HepG2 (cell line): ENCODE results near the gene TDG. TPM values are rescaled to one million over a fixed set of nuclear protein-coding genes. Genes with fewer than 3 reads are reported as not detected.

ENCODE experiments used
- ATAC-seq: fragments of 200-7000 bp; cut with Tn5 transposase; 3 replicates; pipeline ENCODE4 v1.9.1; 2020; ENCODE audit warnings: mild to moderate bottlenecking, moderate library complexity
- BruUV-seq: library from RNA; stranded (reverse); fragments of 400-500 nt; replicated peaks from 2 replicates; lab custom pipeline; 2021; lab: Mats Ljungman, UMichigan
- CTCF ChIA-PET: fragments of 300-600 bp; formaldehyde crosslinking; extraction: SDS; loops from one replicate; lab custom pipeline; 2021; ENCODE audit warnings: low total read pairs, inconsistent platforms, low intra/inter-chr PET ratio; lab: Yijun Ruan, JAX
- POLR2A ChIA-PET: fragments of 350-600 bp; sonication (Branson Sonifier 250); formaldehyde crosslinking; loops from one replicate; lab custom pipeline; 2020; ENCODE audit warnings: antibody characterized with exemption, inconsistent platforms; lab: Yijun Ruan, JAX
- DNase-seq: peaks from one replicate; pipeline ENCODE4 v3.0.0-alpha.2; 2015; ENCODE audit warnings: low spot score
- FAIRE-seq: peaks from 3 replicates; lab custom pipeline; 2011; peaks lifted over from hg19 to GRCh38; lab: Jason Lieb, UNC
- H2AFZ ChIP-seq: one replicate; pipeline ENCODE4 v1.6.1; 2011; ENCODE audit warnings: low read length, inconsistent platforms
- H3K27ac ChIP-seq: fragments of 300-600 bp; 3 replicates; pipeline ENCODE4 v1.8.0; 2011; ENCODE audit warnings: mixed run types, mild to moderate bottlenecking, mixed read lengths, low read length, inconsistent platforms; ENCODE audit not compliant: insufficient read depth; ENCODE audit errors: extremely low read length
- H3K27me3 ChIP-seq, 2 experiments: fragments of 200-600 bp in 1 of 2; 2 replicates in 1 of 2; 3 replicates in 1 of 2; pipeline versions ENCODE4 v1.6.0 to v1.8.0; 2011; ENCODE audit warnings: low read length in 2 of 2, mild to moderate bottlenecking in 2 of 2, moderate library complexity in 2 of 2, inconsistent platforms in 1 of 2; ENCODE audit not compliant: insufficient read depth in 2 of 2, control insufficient read depth in 1 of 2
- H3K36me3 ChIP-seq, 2 experiments: fragments of 200-600 bp in 1 of 2; replicated peaks in 1 of 2; 2 replicates in 1 of 2; 3 replicates in 1 of 2; pipeline versions ENCODE4 v1.5.1 to v1.8.0; 2011; ENCODE audit warnings: low read length in 2 of 2, inconsistent platforms in 1 of 2; ENCODE audit not compliant: insufficient read depth in 2 of 2, control insufficient read depth in 1 of 2
- H3K4me1 ChIP-seq: 2 replicates; pipeline ENCODE4 v1.5.1; 2012; ENCODE audit warnings: low read length, inconsistent platforms; ENCODE audit not compliant: insufficient read depth
- H3K4me2 ChIP-seq: 2 replicates; pipeline ENCODE4 v1.6.0; 2011; ENCODE audit warnings: low read depth, low read length, inconsistent platforms
- H3K4me3 ChIP-seq, 3 experiments: fragments of 200-600 bp in 1 of 3; sonication (generic), shearing (Covaris generic) in 1 of 3; replicated peaks in 1 of 3; 2 replicates each; pipeline ENCODE4 v1.5.1; 2011 to 2016; ENCODE audit warnings: low read length in 3 of 3, inconsistent platforms in 2 of 3, low read depth in 2 of 3, mild to moderate bottlenecking in 2 of 3, control low read depth in 1 of 3, mixed read lengths in 1 of 3; ENCODE audit not compliant: insufficient read depth in 1 of 3
- H3K79me2 ChIP-seq: one replicate; pipeline ENCODE4 v1.6.1; 2011; ENCODE audit warnings: low read length, inconsistent platforms; ENCODE audit not compliant: insufficient read depth
- H3K9ac ChIP-seq: 2 replicates; pipeline ENCODE4 v1.6.0; 2011; ENCODE audit warnings: mild to moderate bottlenecking, low read depth, low read length, inconsistent platforms; ENCODE audit not compliant: insufficient read depth
- H3K9me3 ChIP-seq: 2 replicates; pipeline ENCODE4 v1.5.1; 2012; ENCODE audit warnings: mild to moderate bottlenecking, low read length
- H4K20me1 ChIP-seq: 2 replicates; pipeline ENCODE4 v1.6.0; 2011; ENCODE audit warnings: inconsistent platforms, mild to moderate bottlenecking, low read length, moderate library complexity; ENCODE audit not compliant: insufficient read depth
- ARNTL ChIP-seq: sonication (generic); formaldehyde crosslinking; IDR thresholded peaks from 2 replicates; pipeline ENCODE4 v1.4.0; 2020; ENCODE audit warnings: mild to moderate bottlenecking, missing genetic modification reagents
- CEBPG ChIP-seq: IDR thresholded peaks from 2 replicates; pipeline ENCODE4 v1.6.1; 2016
- CENPBD1 ChIP-seq: sonication (generic); formaldehyde crosslinking; IDR thresholded peaks from 2 replicates; pipeline ENCODE4 v1.8.0; 2022; ENCODE audit warnings: missing genetic modification reagents, low read depth, mild to moderate bottlenecking, borderline replicate concordance
- E2F2 ChIP-seq: sonication (generic); formaldehyde crosslinking; IDR thresholded peaks from 2 replicates; pipeline ENCODE4 v1.4.0; 2020; ENCODE audit warnings: missing genetic modification reagents, borderline replicate concordance
- HNRNPL ChIP-seq: fragments of 200-400 bp; formaldehyde crosslinking; IDR thresholded peaks from 2 replicates; pipeline ENCODE4 v1.6.1; 2017; ENCODE audit warnings: mild to moderate bottlenecking, low read depth, low read length
- IKZF5 ChIP-seq: IDR thresholded peaks from 2 replicates; pipeline ENCODE4 v1.6.1; 2018; ENCODE audit warnings: missing genetic modification reagents, mild to moderate bottlenecking, missing compliant biosample characterization
- MAFK ChIP-seq, 2 experiments: IDR thresholded peaks in 1 of 2; conservative IDR thresholded peaks in 1 of 2; 2 replicates each; pipeline ENCODE4 v1.6.1; 2011; ENCODE audit warnings: improper control_type of control experiment in 2 of 2, low read length in 2 of 2
- MED13 ChIP-seq: sonication (generic); formaldehyde crosslinking; IDR thresholded peaks from 2 replicates; pipeline ENCODE4 v1.5.0; 2020; ENCODE audit warnings: missing genetic modification reagents
- MTA1 ChIP-seq: sonication (generic); formaldehyde crosslinking; IDR thresholded peaks from 2 replicates; pipeline ENCODE4 v1.4.0; 2020; ENCODE audit warnings: missing genetic modification reagents, mild to moderate bottlenecking, borderline replicate concordance
- POLR2AphosphoS2 ChIP-seq: IDR thresholded peaks from 2 replicates; pipeline ENCODE4 v1.6.1; 2011; ENCODE audit warnings: low read depth, low read length, improper control_type of control experiment
- RFX1 ChIP-seq: fragments of 450-650 bp; IDR thresholded peaks from 2 replicates; pipeline ENCODE4 v1.6.1; 2017
- SNAPC2 ChIP-seq: sonication (generic); formaldehyde crosslinking; IDR thresholded peaks from 2 replicates; pipeline ENCODE4 v1.8.1; 2022; ENCODE audit warnings: mild to moderate bottlenecking, missing genetic modification reagents
- SP140L ChIP-seq: sonication (generic); formaldehyde crosslinking; IDR thresholded peaks from 2 replicates; pipeline ENCODE4 v1.4.0; 2020; ENCODE audit warnings: missing genetic modification reagents, borderline replicate concordance
- SRSF4 ChIP-seq: fragments of 200-400 bp; formaldehyde crosslinking; IDR thresholded peaks from one replicate; pipeline ENCODE4 v1.6.1; 2018; ENCODE audit warnings: mild to moderate bottlenecking, low read depth, low read length, moderate library complexity; ENCODE audit not compliant: poor library complexity, severe bottlenecking
- THAP11 ChIP-seq: IDR thresholded peaks from 2 replicates; pipeline ENCODE4 v1.6.1; 2016; ENCODE audit warnings: missing biosample characterization, missing genetic modification reagents
- ZBTB42 ChIP-seq: sonication (generic); formaldehyde crosslinking; IDR thresholded peaks from 2 replicates; pipeline ENCODE4 v1.5.0; 2020; ENCODE audit warnings: mild to moderate bottlenecking, missing genetic modification reagents
- ZNF30 ChIP-seq: sonication (generic); formaldehyde crosslinking; IDR thresholded peaks from 2 replicates; pipeline ENCODE4 v1.5.0; 2020; ENCODE audit warnings: mild to moderate bottlenecking, missing genetic modification reagents
- ZNF337 ChIP-seq: sonication (generic); formaldehyde crosslinking; IDR thresholded peaks from 2 replicates; pipeline ENCODE4 v1.5.1; 2020; ENCODE audit warnings: missing genetic modification reagents, low read depth, mild to moderate bottlenecking, borderline replicate concordance
- ZNF572 ChIP-seq: sonication (generic); formaldehyde crosslinking; IDR thresholded peaks from 2 replicates; pipeline ENCODE4 v1.5.1; 2020; ENCODE audit warnings: mild to moderate bottlenecking, missing genetic modification reagents
- ZNF816 ChIP-seq: sonication (generic); formaldehyde crosslinking; IDR thresholded peaks from 2 replicates; pipeline ENCODE4 v1.8.0; 2022; ENCODE audit warnings: missing genetic modification reagents, mild to moderate bottlenecking, borderline replicate concordance
- ZNF83 ChIP-seq: sonication (generic); formaldehyde crosslinking; IDR thresholded peaks from 2 replicates; pipeline ENCODE4 v1.4.0; 2020; ENCODE audit warnings: missing genetic modification reagents, mild to moderate bottlenecking, borderline replicate concordance
- ZNF883 ChIP-seq: sonication (generic); formaldehyde crosslinking; IDR thresholded peaks from 2 replicates; pipeline ENCODE4 v1.5.1; 2020; ENCODE audit warnings: mild to moderate bottlenecking, missing genetic modification reagents; ENCODE audit errors: not compliant biosample characterization
- ZSCAN31 ChIP-seq: sonication (generic); formaldehyde crosslinking; IDR thresholded peaks from 2 replicates; pipeline ENCODE4 v1.5.0; 2020; ENCODE audit warnings: low read depth, mild to moderate bottlenecking, missing genetic modification reagents
- WGBS: methylation state at CpG from one replicate; pipeline ENCODE4 v1.1.6; 2017; ENCODE audit warnings: low lambda C conversion rate; 5-methylcytosine and 5-hydroxymethylcytosine counted together
- in situ Hi-C: cut with HindIII; loops from 2 replicates; pipeline ENCODE4 v1.10.0; 2017; ENCODE audit warnings: low pct_unique_long_range_greater_than_20kb; ENCODE audit not compliant: extremely low pct_ligation_motif_present
- intact Hi-C: fragments of 100-400 bp; cut with micrococcal nuclease; formaldehyde crosslinking; loops from one replicate; pipeline ENCODE4 v1.10.0; 2022; ENCODE audit not compliant: unreplicated experiment
- polyA plus RNA-seq, 8 experiments: library from polyadenylated mRNA; depleted of rRNA in 3 of 8; stranded (reverse) in 7 of 8; unstranded in 1 of 8; fragments of >200 nt; fragmentation: Illumina TruSeq in 4 of 8; extraction: Trizol in 4 of 8; gene quantifications; 2 replicates each; pipeline versions ENCODE4 v1.2.1 to v1.2.3, GENCODE V29; 2011 to 2016; ENCODE audit warnings: low read depth in 4 of 8, missing spikeins in 1 of 8, mixed read lengths in 1 of 8; ENCODE audit not compliant: insufficient read depth in 1 of 8
- total RNA-seq, 5 experiments: library from RNA; depleted of rRNA; stranded (reverse); fragments of >200 nt; fragmentation: Illumina TruSeq; extraction: Trizol; gene quantifications; 2 replicates each; pipeline ENCODE4 v1.2.3, GENCODE V29; 2016; ENCODE audit warnings: low read depth in 1 of 5

Gene TDG
- total and polyA plus RNA-seq, 2 of the 13 experiments (the other 11 are each of a cell fraction or from before 2014, with no cell fraction given) = 14.2 to 19.5 TPM

GRCh38 chr12:103929046-103929783, 36.5 kb upstream of the TDG start:
- peaks cover 35% of the 10 kb centered on the region for H3K4me1 ChIP-seq
- TSS peak; percentile 93 for BruUV-seq
- intact Hi-C loops (loop anchor here (1.0 to 2.0 kb wide), 2 partner anchors 50 to 88 kb away; partner anchors contain the start of gene NT5DC3), in situ Hi-C loops (no loop called here)
- H3K79me2 ChIP-seq = peaks cover 40% of the 10 kb centered on the region
- H4K20me1 ChIP-seq = peaks cover 24% of the 10 kb centered on the region
- no peaks in the 10 kb centered on the region for H3K9me3 ChIP-seq
- DNase-seq (peak; percentile 87), ATAC-seq (peak; percentile 75), FAIRE-seq (no peak)
- H3K27me3 ChIP-seq = no peaks in the 10 kb centered on the region; a peak in 1 of 5 replicates
- WGBS = 1% methylated on average over 33 of the region's 37 CpGs
- H3K36me3 ChIP-seq = peaks cover 2 to 22% of the 10 kb centered on the region in 2 experiments; a peak in 4 of 5 replicates
- H2AFZ ChIP-seq = peak overlapping the region; percentile 97
- H3K4me3 ChIP-seq = peak overlapping the region; percentile 66 to 79 (median 69)
- ChIA-PET POLR2A (interaction anchor here (0.6 to 2.1 kb wide), 16 partner anchors 11 to 357 kb away, joined by 3 to 60 read pairs (median 6); partner anchors contain the start of genes HCFC2, NFYB, NT5DC3 and TDG), CTCF (no interaction called here)
- H3K9ac ChIP-seq = peak overlapping the region; percentile 83
- peak overlapping the region; percentile 90 for H3K27ac ChIP-seq
- H3K4me2 ChIP-seq = peak overlapping the region; percentile 87
- TF ChIP-seq SP140L (CRISPR knock-in tag) (no peak), E2F2 (no peak), MAFK (conservative IDR thresholded peaks at IDR 0.05 in 1 of 2, IDR thresholded peaks at IDR 0.05 in 1 of 2; ENCODE audit: low read length in 2 of 2) (no peak), CENPBD1 (CRISPR knock-in tag) (no peak), CEBPG (CRISPR knock-in tag) (no peak), ZNF572 (CRISPR knock-in tag) (no peak), HNRNPL (no peak), MED13 (no peak), IKZF5 (CRISPR knock-in tag) (0 out of 2 replicates have a peak, but pooled peaks have one; percentile 14), SRSF4 (no peak), ZNF83 (CRISPR knock-in tag) (no peak), ZNF883 (CRISPR knock-in tag) (no peak), ZNF30 (no peak), RFX1 (no peak), ZNF337 (CRISPR knock-in tag) (no peak), ZNF816 (CRISPR knock-in tag) (peak; percentile 69; the same call in 1 of the 2 replicates), ARNTL (CRISPR knock-in tag) (peak; percentile 75; the same call in 1 of the 2 replicates), POLR2AphosphoS2 (no peak), THAP11 (CRISPR knock-in tag) (peak; percentile 97), SNAPC2 (CRISPR knock-in tag) (no peak), MTA1 (CRISPR knock-in tag) (no peak), ZBTB42 (CRISPR knock-in tag) (no peak), ZSCAN31 (0 out of 2 replicates have a peak, but pooled peaks have one; percentile 20)
